WERI-Rb-1 (cell line): ENCODE results near the gene TEAD1.

Experiments
- DNase-seq: peaks from one replicate; pipeline ENCODE4 v3.0.0-alpha.2; 2020
- H3K27ac ChIP-seq: fragments of 250-450 bp; sonication (Bioruptor Pico); 2 replicates; pipeline ENCODE4 v1.5.1; 2020; ENCODE audit warnings: mild to moderate bottlenecking, moderate library complexity
- H3K27me3 ChIP-seq: fragments of 250-450 bp; sonication (Bioruptor Pico); 2 replicates; pipeline ENCODE4 v1.5.1; 2021; ENCODE audit warnings: mild to moderate bottlenecking, low read depth, moderate library complexity; ENCODE audit not compliant: insufficient read depth, severe bottlenecking
- H3K36me3 ChIP-seq: fragments of 250-450 bp; sonication (Bioruptor Pico); 2 replicates; pipeline ENCODE4 v1.5.1; 2020; ENCODE audit warnings: mild to moderate bottlenecking, moderate library complexity
- H3K4me3 ChIP-seq: 2 replicates; pipeline ENCODE4 v1.5.1; 2011; ENCODE audit warnings: low read depth, mild to moderate bottlenecking, control low read depth, low read length
- H3K9me3 ChIP-seq: fragments of 250-450 bp; sonication (Bioruptor Pico); 2 replicates; pipeline ENCODE4 v1.5.1; 2021; ENCODE audit warnings: mild to moderate bottlenecking, moderate library complexity; ENCODE audit not compliant: severe bottlenecking
- CTCF ChIP-seq: IDR thresholded peaks from 2 replicates; pipeline ENCODE4 v1.5.1; 2011; ENCODE audit warnings: low read depth, mild to moderate bottlenecking, control low read depth, inconsistent platforms, low read length

Gene TEAD1

GRCh38 chr11:12854829-12855228 lies 180.6 kb downstream of the TEAD1 start:
- Histone ChIP-seq H3K36me3 (no peaks in the 10 kb centered on the region), H3K27me3 (no peaks in the 10 kb centered on the region), H3K9me3 (no peaks in the 10 kb centered on the region), H3K27ac (no peak overlapping the region), H3K4me3 (no peak overlapping the region)
- no peak for TF ChIP-seq CTCF
- no peak for DNase-seq

GRCh38 chr11:12856338-12856737 lies 182.1 kb downstream of the TEAD1 start:
- no peak for TF ChIP-seq CTCF
- H3K27ac ChIP-seq = no peak overlapping the region
- DNase-seq = no peak

GRCh38 chr11:12857572-12857971 lies 183.4 kb downstream of the TEAD1 start:
- TF ChIP-seq CTCF = no peak
- H3K27me3 ChIP-seq = no peaks in the 10 kb centered on the region
- no peak overlapping the region for H3K27ac ChIP-seq
- H3K9me3 ChIP-seq = no peaks in the 10 kb centered on the region
- H3K4me3 ChIP-seq = no peak overlapping the region
- no peaks in the 10 kb centered on the region for H3K36me3 ChIP-seq
- no peak for DNase-seq

More at GRCh38 chr11:12856338-12856737, 182.1 kb downstream of the TEAD1 start:
- no peaks in the 10 kb centered on the region for H3K9me3 ChIP-seq
- H3K27me3 ChIP-seq = no peaks in the 10 kb centered on the region
- H3K4me3 ChIP-seq = no peak overlapping the region
- H3K36me3 ChIP-seq = no peaks in the 10 kb centered on the region

- Histone ChIP-seq H3K27me3 (no peaks in the 10 kb centered on the region), H3K27ac (no peak overlapping the region), H3K36me3 (peaks cover 13% of the 10 kb centered on the region), H3K4me3 (no peak overlapping the region), H3K9me3 (no peaks in the 10 kb centered on the region)
- TF ChIP-seq CTCF = no peak
- DNase-seq = no peak
Observed at GRCh38 chr11:12859872-12860657, 185.8 kb downstream of the TEAD1 start.

- Histone ChIP-seq H3K27ac (no peak overlapping the region), H3K27me3 (no peaks in the 10 kb centered on the region), H3K36me3 (peaks cover 13% of the 10 kb centered on the region), H3K4me3 (no peak overlapping the region), H3K9me3 (no peaks in the 10 kb centered on the region)
- no peak for DNase-seq
- no peak for TF ChIP-seq CTCF
Observed at GRCh38 chr11:12860827-12861226, 186.6 kb downstream of the TEAD1 start.
